H9 (cell line): ENCODE measurements around the gene MCM7. TPM values are rescaled to one million over a fixed set of nuclear protein-coding genes. Genes with fewer than 3 reads are reported as not detected.

ENCODE experiments used
- DNase-seq: peaks from one replicate; pipeline ENCODE4 v3.0.0-alpha.2; 2017
- H2AFZ ChIP-seq: one replicate; pipeline ENCODE4 v1.6.1; 2013; ENCODE audit warnings: mild to moderate bottlenecking, low read length, control low read depth, moderate library complexity
- H2AK5ac ChIP-seq: 2 replicates; pipeline ENCODE4 v1.6.1; 2013; ENCODE audit warnings: low read length, control low read depth, mixed read lengths; ENCODE audit not compliant: insufficient read length
- H2BK120ac ChIP-seq: one replicate; pipeline ENCODE4 v1.6.1; 2013; ENCODE audit warnings: low read depth, mild to moderate bottlenecking, low read length, control low read depth, inconsistent platforms; ENCODE audit not compliant: poor library complexity, severe bottlenecking
- H2BK12ac ChIP-seq: 2 replicates; pipeline ENCODE4 v1.6.1; 2013; ENCODE audit warnings: low read length, control low read depth, mixed read lengths, low read depth; ENCODE audit not compliant: insufficient read length
- H2BK15ac ChIP-seq: 2 replicates; pipeline ENCODE4 v1.6.1; 2013; ENCODE audit warnings: low read depth, low read length, control low read depth
- H2BK20ac ChIP-seq: one replicate; pipeline ENCODE4 v1.6.1; 2013; ENCODE audit warnings: low read depth, mild to moderate bottlenecking, low read length, control low read depth, inconsistent platforms; ENCODE audit not compliant: poor library complexity, severe bottlenecking
- H2BK5ac ChIP-seq: 2 replicates; pipeline ENCODE4 v1.6.1; 2013; ENCODE audit warnings: low read length, control low read depth, mixed read lengths; ENCODE audit not compliant: insufficient read length
- H3K14ac ChIP-seq: 2 replicates; pipeline ENCODE4 v1.6.1; 2013; ENCODE audit warnings: low read length, control low read depth; ENCODE audit not compliant: insufficient read depth
- H3K18ac ChIP-seq: 2 replicates; pipeline ENCODE4 v1.6.1; 2013; ENCODE audit warnings: low read depth, mild to moderate bottlenecking, mixed read lengths, low read length, control low read depth; ENCODE audit not compliant: insufficient read length
- H3K23ac ChIP-seq: 2 replicates; pipeline ENCODE4 v1.6.1; 2013; ENCODE audit warnings: low read length, control low read depth, mixed read lengths, low read depth; ENCODE audit not compliant: insufficient read length
- H3K23me2 ChIP-seq: 2 replicates; pipeline ENCODE4 v1.6.1; 2013; ENCODE audit warnings: low read depth, mild to moderate bottlenecking, mixed read lengths, low read length, control low read depth; ENCODE audit not compliant: insufficient read length, poor library complexity, severe bottlenecking
- H3K27ac ChIP-seq: 2 replicates; pipeline ENCODE4 v1.5.1; 2013; ENCODE audit warnings: low read length, control low read depth, mixed read lengths, low read depth; ENCODE audit not compliant: insufficient read length
- H3K27me3 ChIP-seq: 2 replicates; pipeline ENCODE4 v1.6.1; 2013; ENCODE audit warnings: low read length, control low read depth, inconsistent platforms; ENCODE audit not compliant: insufficient read depth
- H3K4ac ChIP-seq: 2 replicates; pipeline ENCODE4 v1.6.1; 2013; ENCODE audit warnings: low read depth, mild to moderate bottlenecking, control low read depth, inconsistent platforms, low read length, moderate library complexity
- H3K4me1 ChIP-seq: 2 replicates; pipeline ENCODE4 v1.6.1; 2013; ENCODE audit warnings: low read length, control low read depth, inconsistent platforms; ENCODE audit not compliant: insufficient read depth
- H3K4me2 ChIP-seq: 2 replicates; pipeline ENCODE4 v1.6.1; 2013; ENCODE audit warnings: low read length, control low read depth, mixed read lengths; ENCODE audit not compliant: insufficient read length, insufficient read depth
- H3K56ac ChIP-seq: 2 replicates; pipeline ENCODE4 v1.6.1; 2013; ENCODE audit warnings: low read depth, mild to moderate bottlenecking, mixed read lengths, low read length, control low read depth; ENCODE audit not compliant: insufficient read length
- H3K79me1 ChIP-seq: 2 replicates; pipeline ENCODE4 v1.6.1; 2013; ENCODE audit warnings: low read depth, mild to moderate bottlenecking, moderate library complexity, low read length, control low read depth, inconsistent platforms; ENCODE audit not compliant: insufficient read depth, poor library complexity, severe bottlenecking
- H3K79me2 ChIP-seq: 2 replicates; pipeline ENCODE4 v1.6.1; 2013; ENCODE audit warnings: low read length, control low read depth, inconsistent platforms; ENCODE audit not compliant: insufficient read depth
- H3K9ac ChIP-seq: 2 replicates; pipeline ENCODE4 v1.6.1; 2013; ENCODE audit warnings: low read length, control low read depth, mixed read lengths; ENCODE audit not compliant: insufficient read length; ENCODE audit errors: extremely low read depth
- H3K9me3 ChIP-seq: one replicate; pipeline ENCODE4 v1.6.1; 2013; ENCODE audit warnings: low read depth, low read length, inconsistent platforms; ENCODE audit not compliant: control insufficient read depth
- H3T11ph ChIP-seq: one replicate; pipeline ENCODE4 v1.6.1; 2013; ENCODE audit warnings: mild to moderate bottlenecking, low read length, control low read depth, inconsistent platforms
- H4K20me1 ChIP-seq: one replicate; pipeline ENCODE4 v1.6.1; 2013; ENCODE audit not compliant: control insufficient read depth, insufficient read length, insufficient read depth
- H4K5ac ChIP-seq: 2 replicates; pipeline ENCODE4 v1.6.1; 2013; ENCODE audit warnings: low read depth, mild to moderate bottlenecking, mixed read lengths, low read length, control low read depth; ENCODE audit not compliant: insufficient read length
- H4K8ac ChIP-seq: replicated peaks from 2 replicates; pipeline ENCODE4 v1.6.1; 2013; ENCODE audit warnings: low read length, control low read depth, mixed read lengths, low read depth; ENCODE audit not compliant: insufficient read length
- H4K91ac ChIP-seq: 2 replicates; pipeline ENCODE4 v1.6.1; 2013; ENCODE audit warnings: low read depth, mild to moderate bottlenecking, moderate library complexity, mixed read lengths, low read length, control low read depth; ENCODE audit not compliant: insufficient read length
- H3K27ac Mint-ChIP-seq, 3 experiments: 2 replicates in 2 of 3; 3 replicates in 1 of 3; pipeline ENCODE4 v1.8.0; 2020 to 2021; ENCODE audit warnings: mixed read lengths in 3 of 3, mild to moderate bottlenecking in 1 of 3, moderate library complexity in 1 of 3
- H3K27me3 Mint-ChIP-seq: 2 replicates; pipeline ENCODE4 v1.8.0; 2021; ENCODE audit warnings: low read depth, mild to moderate bottlenecking, moderate library complexity, mixed read lengths
- H3K36me3 Mint-ChIP-seq, 3 experiments: 2 replicates in 2 of 3; 3 replicates in 1 of 3; pipeline ENCODE4 v1.8.0; 2020 to 2021; ENCODE audit warnings: low read depth in 3 of 3, mixed read lengths in 3 of 3; ENCODE audit not compliant: insufficient read depth in 1 of 3
- H3K4me1 Mint-ChIP-seq, 2 experiments: 2 replicates each; pipeline ENCODE4 v1.8.0; 2020; ENCODE audit warnings: mixed read lengths in 2 of 2
- H3K4me3 Mint-ChIP-seq, 2 experiments: 2 replicates in 1 of 2; 3 replicates in 1 of 2; pipeline ENCODE4 v1.8.0; 2020 to 2021; ENCODE audit warnings: mild to moderate bottlenecking in 2 of 2, mixed read lengths in 2 of 2, moderate library complexity in 1 of 2
- H3K9me3 Mint-ChIP-seq, 2 experiments: 2 replicates in 1 of 2; 3 replicates in 1 of 2; pipeline ENCODE4 v1.8.0; 2020; ENCODE audit warnings: mild to moderate bottlenecking in 2 of 2, mixed read lengths in 2 of 2, moderate library complexity in 1 of 2
- WGBS: extraction: QIAGEN DNeasy Blood & Tissue Kit; methylation state at CpG from one replicate; pipeline ENCODE4 v1.1.7; 2013; ENCODE audit warnings: missing lambda C conversion rate, low lambda C conversion rate, mixed read lengths; ENCODE audit not compliant: insufficient read length; ENCODE audit errors: extremely low coverage; 5-methylcytosine and 5-hydroxymethylcytosine counted together
- total RNA-seq: library from RNA; stranded (reverse); gene quantifications from 2 replicates; pipeline ENCODE4 v1.2.1, GENCODE V29; 2021
- TF ChIP-seq, protein P1 (sequence below): fragments of 200-600 bp; sonication (generic); conservative IDR thresholded peaks from 3 replicates; pipeline ENCODE4 v1.8.0; 2021; ENCODE audit warnings: antibody characterized with exemption, mild to moderate bottlenecking

Gene MCM7
- total RNA-seq, 1 experiment from 2014 or later: 390 TPM

DNA sequence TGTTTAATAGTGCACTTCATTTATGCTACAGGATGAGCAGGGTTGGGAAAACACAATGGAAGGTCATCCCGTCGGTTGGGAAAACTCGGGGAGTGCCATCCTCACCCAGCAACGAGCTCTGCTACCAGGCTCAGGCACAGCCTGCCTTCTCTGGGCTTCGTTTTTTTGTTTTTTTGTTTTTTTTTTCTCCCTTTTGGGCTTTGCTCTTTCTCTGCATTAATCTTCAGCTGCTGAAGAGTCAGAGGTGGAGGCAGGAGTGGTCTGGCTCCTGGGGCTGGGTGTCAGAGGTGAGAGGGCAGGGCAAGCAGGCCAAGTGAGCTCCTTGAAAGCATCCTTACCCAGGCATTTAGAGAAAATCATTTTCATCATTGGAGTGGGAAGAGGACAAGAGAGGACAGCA is 31.2 kb downstream of the MCM7 start:
- H4K5ac ChIP-seq: no peak overlapping the region
- TF ChIP-seq, protein P1, sequence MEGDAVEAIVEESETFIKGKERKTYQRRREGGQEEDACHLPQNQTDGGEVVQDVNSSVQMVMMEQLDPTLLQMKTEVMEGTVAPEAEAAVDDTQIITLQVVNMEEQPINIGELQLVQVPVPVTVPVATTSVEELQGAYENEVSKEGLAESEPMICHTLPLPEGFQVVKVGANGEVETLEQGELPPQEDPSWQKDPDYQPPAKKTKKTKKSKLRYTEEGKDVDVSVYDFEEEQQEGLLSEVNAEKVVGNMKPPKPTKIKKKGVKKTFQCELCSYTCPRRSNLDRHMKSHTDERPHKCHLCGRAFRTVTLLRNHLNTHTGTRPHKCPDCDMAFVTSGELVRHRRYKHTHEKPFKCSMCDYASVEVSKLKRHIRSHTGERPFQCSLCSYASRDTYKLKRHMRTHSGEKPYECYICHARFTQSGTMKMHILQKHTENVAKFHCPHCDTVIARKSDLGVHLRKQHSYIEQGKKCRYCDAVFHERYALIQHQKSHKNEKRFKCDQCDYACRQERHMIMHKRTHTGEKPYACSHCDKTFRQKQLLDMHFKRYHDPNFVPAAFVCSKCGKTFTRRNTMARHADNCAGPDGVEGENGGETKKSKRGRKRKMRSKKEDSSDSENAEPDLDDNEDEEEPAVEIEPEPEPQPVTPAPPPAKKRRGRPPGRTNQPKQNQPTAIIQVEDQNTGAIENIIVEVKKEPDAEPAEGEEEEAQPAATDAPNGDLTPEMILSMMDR: no peak
- H3K23ac ChIP-seq: no peak overlapping the region
- Mint-ChIP-seq H3K4me3 (no peak overlapping the region; a peak in 1 of 5 replicates), H3K27ac (no peak overlapping the region), H3K36me3 (peaks cover 65 to 90% (median 74%) of the 10 kb centered on the region in 3 experiments), H3K4me1 (no peaks in the 10 kb centered on the region), H3K9me3 (peaks cover 54 to 56% of the 10 kb centered on the region in 2 experiments), H3K27me3 (peaks cover 5% of the 10 kb centered on the region; the same call in 1 of the 2 replicates)
- no peak for DNase-seq
- no peaks in the 10 kb centered on the region for H4K20me1 ChIP-seq
- no peak overlapping the region for H3K18ac ChIP-seq
- no peaks in the 10 kb centered on the region for H3K4me1 ChIP-seq
- no peak overlapping the region for H2AFZ ChIP-seq
- H3T11ph ChIP-seq: no peak overlapping the region
- H3K56ac ChIP-seq: no peak overlapping the region
- no peak overlapping the region for H3K4ac ChIP-seq
- no peaks in the 10 kb centered on the region for H3K23me2 ChIP-seq
- no peak overlapping the region for H2AK5ac ChIP-seq
- H3K79me2 ChIP-seq: no peaks in the 10 kb centered on the region; the same call in 1 of the 2 replicates
- H2BK120ac ChIP-seq: no peak overlapping the region
- H4K91ac ChIP-seq: no peak overlapping the region
- H4K8ac ChIP-seq: no peak overlapping the region
- no peak overlapping the region for H3K9ac ChIP-seq
- H2BK15ac ChIP-seq: no peak overlapping the region
- WGBS: no CpG with 5 or more reads among the region's 5 CpGs
- H2BK12ac ChIP-seq: no peak overlapping the region
- H2BK5ac ChIP-seq: no peak overlapping the region
- no peaks in the 10 kb centered on the region for H3K27me3 ChIP-seq
- no peak overlapping the region for H3K27ac ChIP-seq
- H3K14ac ChIP-seq: no peak overlapping the region
- H3K4me2 ChIP-seq: no peak overlapping the region
- H2BK20ac ChIP-seq: no peak overlapping the region
- no peaks in the 10 kb centered on the region for H3K79me1 ChIP-seq
- peaks cover 51% of the 10 kb centered on the region for H3K9me3 ChIP-seq
